Naive thymus-derived CD8-positive, alpha-beta T cell (primary cell): ENCODE measurements around the gene ASAP3. TPM values are rescaled to one million over a fixed set of nuclear protein-coding genes. Genes with fewer than 3 reads are reported as not detected.

Experiments
- ATAC-seq, 2 donors: fragments of 150-1000 bp; cut with Tn5 transposase in 1 of 2; sonication (Bioruptor Pico), chemical (Tn5 transposase) in 1 of 2; 1 replicate in 1 of 2; 2 replicates in 1 of 2; pipeline ENCODE4 v1.10.0; 2021; ENCODE audit warnings: mild to moderate bottlenecking in 2 of 2, moderate library complexity in 2 of 2
- POLR2A ChIA-PET: fragments of 350-600 bp; sonication (Branson Sonifier 250); formaldehyde crosslinking; loops from one replicate; lab custom pipeline; 2021; ENCODE audit warnings: antibody characterized with exemption; lab: Charles Lee
- DNase-seq, 10 donors: peaks; one replicate each; pipeline versions ENCODE4 v3.0.0 to v3.0.0-alpha.2; 2020 to 2022
- H3K27ac Mint-ChIP-seq, 10 donors: one replicate each; pipeline ENCODE4 v1.8.0; 2020 to 2022; ENCODE audit warnings: mild to moderate bottlenecking in 10 of 10, mixed read lengths in 10 of 10, moderate library complexity in 4 of 10, inconsistent platforms in 1 of 10
- H3K27me3 Mint-ChIP-seq, 5 donors: one replicate each; pipeline ENCODE4 v1.8.0; 2021 to 2022; ENCODE audit warnings: mixed read lengths in 5 of 5
- H3K36me3 Mint-ChIP-seq, 3 donors: one replicate each; pipeline ENCODE4 v1.8.0; 2020 to 2022; ENCODE audit warnings: mixed read lengths in 3 of 3, mild to moderate bottlenecking in 2 of 3, inconsistent platforms in 1 of 3
- H3K4me1 Mint-ChIP-seq, 4 donors: one replicate each; pipeline ENCODE4 v1.8.0; 2021 to 2022; ENCODE audit warnings: mixed read lengths in 4 of 4
- H3K4me3 Mint-ChIP-seq, 10 donors: one replicate each; pipeline ENCODE4 v1.8.0; 2020 to 2022; ENCODE audit warnings: mild to moderate bottlenecking in 10 of 10, mixed read lengths in 10 of 10, moderate library complexity in 6 of 10, inconsistent platforms in 1 of 10
- H3K9me3 Mint-ChIP-seq, 9 donors: one replicate each; pipeline ENCODE4 v1.8.0; 2020 to 2022; ENCODE audit warnings: mixed read lengths in 9 of 9, mild to moderate bottlenecking in 3 of 9, inconsistent platforms in 1 of 9, moderate library complexity in 1 of 9
- polyA plus RNA-seq, 3 donors: library from polyadenylated mRNA; unstranded; fragments of 300-500 nt; fragmentation: Illumina TruSeq; gene quantifications; one replicate each; pipeline ENCODE4 v1.2.3, GENCODE V29; 2021
- total RNA-seq, 8 experiments: library from RNA in 2 of 8; stranded (reverse) in 2 of 8; gene quantifications; one replicate each; pipeline ENCODE4 v1.2.3 and lab custom pipeline; 2021 to 2026

The ASAP3 gene
- total and polyA plus RNA-seq, 5 experiments from 2014 or later, result 0.61 to 2.5 (median 1.2) TPM

- Mint-ChIP-seq H3K4me1 (peaks cover 10 to 12% (median 11%) of the 10 kb centered on the region in 4 donors), H3K9me3 (no peaks in the 10 kb centered on the region), H3K36me3 (peaks cover 0 to 19% (median 2%) of the 10 kb centered on the region in 3 donors), H3K27me3 (no peaks in the 10 kb centered on the region), H3K27ac (no peak overlapping the region), H3K4me3 (no peak overlapping the region)
- POLR2A ChIA-PET, result interaction anchor here (1.0 to 1.6 kb wide), 2 partner anchors 16 to 62 kb away, joined by 3 to 6 read pairs; partner anchors contain the start of gene HNRNPR
- ATAC-seq (no peak), DNase-seq (no peak)
These were observed 78.0 kb downstream of the ASAP3 start for GRCh38 chr1:23405946-23406345.

GRCh38 chr1:23403735-23404486 is 80.1 kb downstream of the ASAP3 start:
- peaks cover 9 to 12% (median 10%) of the 10 kb centered on the region in 4 donors for H3K4me1 Mint-ChIP-seq
- no peaks in the 10 kb centered on the region for H3K9me3 Mint-ChIP-seq
- DNase-seq, result peak; percentile 64 to 86 (median 78)
- H3K27me3 Mint-ChIP-seq, result no peaks in the 10 kb centered on the region
- ATAC-seq, result peak; percentile 97 to 98
- no peak overlapping the region for H3K4me3 Mint-ChIP-seq
- H3K36me3 Mint-ChIP-seq, result peaks cover 0 to 13% (median 2%) of the 10 kb centered on the region in 3 donors
- POLR2A ChIA-PET, result interaction anchor here (1.1 to 1.5 kb wide), 3 partner anchors 9 to 60 kb away, joined by 3 to 5 read pairs (median 3); partner anchors contain the start of gene HNRNPR
- peak overlapping the region in 5 of 10 donors; percentile 11 to 72 (median 16) for H3K27ac Mint-ChIP-seq

- DNase-seq (no peak), ATAC-seq (no peak)
- Mint-ChIP-seq H3K9me3 (no peaks in the 10 kb centered on the region), H3K27me3 (no peaks in the 10 kb centered on the region), H3K4me3 (no peak overlapping the region), H3K27ac (peak overlapping the region in 1 of 10 donors; percentile 24), H3K36me3 (peaks cover 0 to 13% (median 2%) of the 10 kb centered on the region in 3 donors), H3K4me1 (peaks cover 9 to 12% (median 10%) of the 10 kb centered on the region in 4 donors)
- POLR2A ChIA-PET, result interaction anchor here (1.1 to 1.5 kb wide), 3 partner anchors 9 to 59 kb away, joined by 3 to 5 read pairs (median 3); partner anchors contain the start of gene HNRNPR
These were observed 80.6 kb downstream of the ASAP3 start for GRCh38 chr1:23403355-23403734.

- H3K9me3 Mint-ChIP-seq, result no peaks in the 10 kb centered on the region
- no peak overlapping the region for H3K27ac Mint-ChIP-seq
- H3K27me3 Mint-ChIP-seq, result no peaks in the 10 kb centered on the region
- POLR2A ChIA-PET, result interaction anchor here (1.1 to 1.5 kb wide), 2 partner anchors 10 to 19 kb away, joined by 3 read pairs; no protein-coding TSS in a partner anchor
- H3K36me3 Mint-ChIP-seq, result peaks cover 0 to 15% (median 2%) of the 10 kb centered on the region in 3 donors
- no peak for DNase-seq
- no peak for ATAC-seq
- peaks cover 9 to 12% (median 10%) of the 10 kb centered on the region in 4 donors for H3K4me1 Mint-ChIP-seq
- H3K4me3 Mint-ChIP-seq, result no peak overlapping the region
These were observed 81.0 kb downstream of the ASAP3 start for GRCh38 chr1:23403038-23403336.

- Mint-ChIP-seq H3K27ac (peak overlapping the region in 1 of 10 donors; percentile 21), H3K4me3 (no peak overlapping the region), H3K9me3 (no peaks in the 10 kb centered on the region), H3K36me3 (peaks cover 0 to 20% (median 2%) of the 10 kb centered on the region in 3 donors), H3K4me1 (peaks cover 9 to 12% (median 10%) of the 10 kb centered on the region in 4 donors), H3K27me3 (no peaks in the 10 kb centered on the region)
- ATAC-seq, result no peak
- DNase-seq, result no peak
- POLR2A ChIA-PET, result interaction anchor here (0.6 to 1.5 kb wide), 2 partner anchors 10 to 52 kb away, joined by 3 to 4 read pairs; no protein-coding TSS in a partner anchor
These were observed 81.5 kb downstream of the ASAP3 start for GRCh38 chr1:23402286-23403037.

- DNase-seq (no peak), ATAC-seq (no peak)
- POLR2A ChIA-PET, result no interaction called here
- H3K27me3 Mint-ChIP-seq, result no peaks in the 10 kb centered on the region
- H3K27ac Mint-ChIP-seq, result no peak overlapping the region
- no peak overlapping the region for H3K4me3 Mint-ChIP-seq
- H3K36me3 Mint-ChIP-seq, result peaks cover 0 to 31% (median 2%) of the 10 kb centered on the region in 3 donors
- H3K9me3 Mint-ChIP-seq, result no peaks in the 10 kb centered on the region
- H3K4me1 Mint-ChIP-seq, result peaks cover 9 to 12% (median 10%) of the 10 kb centered on the region in 4 donors
These were observed 82.7 kb downstream of the ASAP3 start for GRCh38 chr1:23401313-23401712.

GRCh38 chr1:23400324-23401114 is 83.5 kb downstream of the ASAP3 start:
- Mint-ChIP-seq H3K9me3 (no peaks in the 10 kb centered on the region), H3K4me3 (no peak overlapping the region), H3K36me3 (peaks cover 0 to 39% (median 4%) of the 10 kb centered on the region in 3 donors), H3K27ac (peak overlapping the region in 2 of 10 donors; percentile 19 to 56), H3K27me3 (no peaks in the 10 kb centered on the region), H3K4me1 (peaks cover 9 to 12% (median 10%) of the 10 kb centered on the region in 4 donors)
- POLR2A ChIA-PET, result no interaction called here
- ATAC-seq (no peak), DNase-seq (no peak)

GRCh38 chr1:23399229-23399628 is 84.8 kb downstream of the ASAP3 start:
- peaks cover 0 to 48% (median 11%) of the 10 kb centered on the region in 3 donors for H3K36me3 Mint-ChIP-seq
- POLR2A ChIA-PET, result no interaction called here
- no peak for DNase-seq

GRCh38 chr1:23397908-23398307 is 86.1 kb downstream of the ASAP3 start:
- H3K4me1 Mint-ChIP-seq, result no peaks in the 10 kb centered on the region
- peaks cover 0 to 54% (median 11%) of the 10 kb centered on the region in 3 donors for H3K36me3 Mint-ChIP-seq
- no peak overlapping the region for H3K4me3 Mint-ChIP-seq
- no peak overlapping the region for H3K27ac Mint-ChIP-seq
- POLR2A ChIA-PET, result no interaction called here
- ATAC-seq (no peak), DNase-seq (no peak)
- no peaks in the 10 kb centered on the region for H3K27me3 Mint-ChIP-seq
- H3K9me3 Mint-ChIP-seq, result no peaks in the 10 kb centered on the region

More at GRCh38 chr1:23399229-23399628, 84.8 kb downstream of the ASAP3 start:
- no peak overlapping the region for H3K4me3 Mint-ChIP-seq
- H3K9me3 Mint-ChIP-seq, result no peaks in the 10 kb centered on the region
- no peak overlapping the region for H3K27ac Mint-ChIP-seq
- ATAC-seq, result no peak
- no peaks in the 10 kb centered on the region for H3K27me3 Mint-ChIP-seq
- peaks cover 7 to 9% (median 8%) of the 10 kb centered on the region in 4 donors for H3K4me1 Mint-ChIP-seq

- Mint-ChIP-seq H3K4me1 (no peaks in the 10 kb centered on the region), H3K4me3 (no peak overlapping the region), H3K27ac (no peak overlapping the region), H3K9me3 (no peaks in the 10 kb centered on the region), H3K27me3 (no peaks in the 10 kb centered on the region), H3K36me3 (peaks cover 0 to 45% (median 11%) of the 10 kb centered on the region in 3 donors)
- no peak for DNase-seq
- POLR2A ChIA-PET, result no interaction called here
- ATAC-seq, result no peak
These were observed 87.6 kb downstream of the ASAP3 start for GRCh38 chr1:23396380-23396779.

- DNase-seq (no peak), ATAC-seq (no peak)
- Mint-ChIP-seq H3K36me3 (peaks cover 0 to 45% (median 11%) of the 10 kb centered on the region in 3 donors), H3K27ac (no peak overlapping the region), H3K27me3 (no peaks in the 10 kb centered on the region), H3K4me3 (no peak overlapping the region), H3K9me3 (no peaks in the 10 kb centered on the region), H3K4me1 (no peaks in the 10 kb centered on the region)
- POLR2A ChIA-PET, result no interaction called here
These were observed 88.1 kb downstream of the ASAP3 start for GRCh38 chr1:23395849-23396248.

- H3K4me3 Mint-ChIP-seq, result no peak overlapping the region
- DNase-seq, result no peak
- H3K27me3 Mint-ChIP-seq, result no peaks in the 10 kb centered on the region
- no peak overlapping the region for H3K27ac Mint-ChIP-seq
- POLR2A ChIA-PET, result interaction anchor here (1.2 kb wide), 1 partner anchor 17 kb away, joined by 3 read pairs; no protein-coding TSS in a partner anchor
- no peaks in the 10 kb centered on the region for H3K4me1 Mint-ChIP-seq
- ATAC-seq, result no peak
- H3K36me3 Mint-ChIP-seq, result peaks cover 0 to 41% (median 11%) of the 10 kb centered on the region in 3 donors
- no peaks in the 10 kb centered on the region for H3K9me3 Mint-ChIP-seq
These were observed 88.7 kb downstream of the ASAP3 start for GRCh38 chr1:23395154-23395724.
